Measurements from ENCODE around the gene CCIN.
A peak's percentile ranks its signal among the peaks of the same experiment; 100 is the strongest.
"Not testable (repeated sequence)": the region's sequence is repeated elsewhere in the genome, so short reads cannot be mapped to it uniquely, and the experiment has no call there.

Gene CCIN

DNA sequence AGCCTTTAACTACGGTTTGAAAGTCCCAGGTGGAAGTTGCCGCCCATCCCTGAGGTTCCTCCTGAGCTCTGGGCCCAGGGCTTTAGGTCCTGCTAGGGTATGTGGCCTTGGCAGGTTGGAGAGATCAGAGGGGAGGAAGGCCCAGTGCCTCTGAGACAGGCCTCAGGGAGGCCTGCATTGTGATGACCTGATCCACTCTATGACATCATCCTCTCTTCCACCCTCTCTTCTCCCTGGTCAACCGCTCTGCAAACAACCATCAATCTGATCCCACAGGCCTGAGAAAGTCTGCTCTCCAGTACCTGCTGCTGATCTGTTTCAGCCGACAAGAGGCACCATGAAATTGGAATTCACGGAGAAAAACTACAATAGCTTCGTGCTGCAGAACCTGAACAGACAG lies at the start of gene CCIN:
TSS of gene CCIN (plus strand) at position 223 of the 400 bp plus-strand sequence. CDS start at position 338, 115 bp downstream.
- no peak for DNase-seq (ENCODE audit: low read depth)

DNA sequence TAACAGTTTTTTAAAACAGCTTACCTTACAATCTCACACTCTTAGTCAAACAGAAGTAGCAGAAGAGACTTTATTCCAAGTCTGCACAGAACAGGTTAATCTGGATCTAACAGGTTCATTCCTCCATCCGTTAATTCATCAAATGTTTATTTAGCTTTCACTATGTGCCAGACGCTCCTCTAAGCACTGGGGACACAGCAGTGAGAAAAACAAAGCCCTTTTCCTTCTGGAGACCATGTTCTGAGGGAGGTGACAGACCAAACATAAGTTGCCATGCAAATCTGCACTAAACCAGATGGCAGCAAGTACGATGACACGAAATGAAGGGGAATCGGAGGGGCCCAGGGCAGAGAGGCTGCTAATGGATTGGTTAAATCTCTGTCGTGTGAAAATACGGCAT lies 49.7 kb upstream of the CCIN start:
- no peak for DNase-seq (ENCODE audit: low read depth)

DNA sequence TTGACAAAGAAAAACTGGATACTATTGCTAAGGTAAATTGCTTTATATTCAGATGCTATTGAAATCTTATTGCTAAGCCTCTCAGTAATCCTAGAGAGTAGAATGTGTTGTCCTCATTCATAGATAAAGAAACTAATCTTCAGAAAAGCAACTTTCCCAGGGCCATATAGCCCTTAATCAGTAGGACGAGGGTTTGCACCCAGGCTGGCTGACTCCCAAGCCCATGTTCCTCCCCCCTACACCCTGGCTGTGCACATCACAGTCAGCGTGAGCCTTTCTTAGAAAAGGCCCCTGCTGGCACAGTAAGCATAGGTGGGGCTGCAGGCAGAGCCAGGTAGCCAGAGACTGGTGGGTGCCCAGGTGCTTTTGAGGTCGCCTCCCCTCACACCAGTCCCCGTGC lies 48.5 kb upstream of the CCIN start:
- DNase-seq (ENCODE audit: low read depth) = no peak

DNA sequence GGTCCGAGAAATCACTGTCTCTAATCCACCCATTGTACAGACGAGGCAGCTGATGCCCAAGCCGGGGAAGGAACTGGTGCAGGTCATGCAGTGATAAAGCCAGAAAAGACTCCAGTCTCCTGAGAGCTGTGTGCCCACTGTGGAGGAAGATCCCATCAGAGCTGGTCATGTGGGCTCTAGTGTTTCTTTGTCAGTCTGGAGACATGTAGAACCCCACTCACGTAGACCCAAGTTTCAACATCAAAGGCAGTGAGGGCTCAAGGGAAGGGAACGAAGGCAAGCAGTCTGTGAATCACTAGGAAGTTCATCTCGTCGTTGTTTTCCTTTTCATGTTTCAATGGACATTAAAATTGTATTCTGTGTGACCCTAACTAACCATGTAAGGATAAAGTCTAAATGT lies 47.2 kb upstream of the CCIN start:
- DNase-seq (ENCODE audit: low read depth) = no peak

DNA sequence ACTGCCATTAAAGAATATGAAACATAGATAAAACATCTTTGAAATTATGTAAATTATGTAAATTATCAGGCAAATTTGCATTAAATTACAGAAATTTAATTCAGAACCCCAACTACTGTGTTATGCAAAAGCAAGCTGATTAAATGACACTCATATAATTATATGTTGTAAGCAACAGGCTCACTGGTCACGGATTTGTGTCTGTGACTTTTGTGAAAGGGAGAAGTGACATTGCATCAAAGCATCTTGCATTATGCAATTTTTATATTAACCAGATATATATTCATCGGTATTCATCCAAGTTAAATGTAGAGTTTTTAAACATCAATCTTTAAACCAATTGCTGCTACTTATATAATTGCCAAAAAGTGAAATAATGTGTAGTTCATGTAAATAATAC lies 45.7 kb upstream of the CCIN start:
- DNase-seq (ENCODE audit: low read depth) = no peak

DNA sequence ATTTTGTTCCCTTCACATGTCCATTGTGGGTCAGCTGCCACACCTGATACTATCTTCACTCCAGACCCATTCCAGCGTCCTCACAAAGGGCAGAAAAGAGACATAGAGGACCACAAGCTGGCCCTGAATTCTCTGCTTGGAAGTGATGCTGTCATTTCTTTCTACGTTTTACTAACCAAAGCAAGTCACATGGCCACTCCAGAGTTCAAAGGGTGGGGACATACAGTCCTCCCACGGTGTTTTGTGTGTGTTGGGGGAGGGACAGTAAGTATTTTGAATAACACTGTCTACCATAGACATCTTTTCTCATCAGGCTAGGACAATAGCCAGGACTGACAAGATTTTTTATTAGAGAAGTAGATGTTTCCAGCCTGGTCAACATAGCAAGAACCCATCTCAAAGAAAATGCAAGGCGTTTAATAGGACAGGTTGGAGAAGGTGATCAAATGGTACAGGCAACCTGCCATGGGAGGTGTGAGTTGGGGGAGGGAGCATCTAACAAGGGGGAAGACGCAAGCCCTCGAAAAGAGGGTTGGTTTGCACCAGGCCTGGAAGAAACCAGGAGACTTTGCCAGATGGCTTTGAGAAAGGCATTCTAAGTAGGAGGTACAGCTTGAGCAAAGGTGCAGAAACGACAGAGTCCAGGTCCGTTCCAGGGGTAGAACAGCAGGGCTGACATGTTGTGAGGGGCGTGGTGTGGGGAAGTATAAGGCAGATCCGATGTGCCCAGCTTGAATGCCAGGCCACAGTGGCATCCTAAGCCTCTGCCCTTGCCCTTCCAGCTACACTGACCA lies 43.9 kb upstream of the CCIN start:
- DNase-seq (ENCODE audit: low read depth) = no peak

DNA sequence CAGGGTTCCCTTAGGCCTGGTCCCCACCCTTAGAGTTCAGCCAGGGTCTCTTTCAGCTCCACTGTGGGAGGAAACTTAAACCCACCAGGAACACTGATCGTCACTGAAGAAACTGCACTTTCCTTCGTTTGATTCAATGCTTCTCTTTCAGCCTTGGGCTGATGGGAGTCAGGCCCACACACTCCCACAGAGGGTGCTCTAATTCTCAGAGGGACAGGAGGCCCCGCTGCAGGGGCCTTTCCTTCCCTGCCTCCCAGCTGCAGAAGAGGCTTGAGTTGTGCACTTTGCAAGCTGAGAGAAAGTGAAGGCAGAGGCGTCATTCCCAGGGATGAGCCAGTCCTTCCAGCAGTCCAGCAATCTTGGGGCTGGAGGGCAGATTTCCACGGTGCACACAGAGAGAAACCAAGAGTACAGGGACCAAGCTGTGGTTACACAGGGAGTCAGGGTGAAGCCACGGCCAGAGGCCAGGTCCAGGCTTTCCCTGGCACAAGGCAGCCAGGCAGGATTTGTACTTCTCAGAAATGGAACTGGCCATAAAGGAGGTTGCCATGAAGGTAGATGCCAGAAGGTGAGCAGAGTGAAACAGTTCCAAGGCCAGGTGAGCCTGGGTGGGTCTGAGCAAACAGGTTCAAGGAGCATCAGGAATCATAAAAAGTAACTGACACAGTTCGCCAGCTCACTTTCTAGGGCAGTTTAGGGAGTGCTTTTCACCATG lies 43.0 kb upstream of the CCIN start:
- DNase-seq (ENCODE audit: low read depth) = no peak

DNA sequence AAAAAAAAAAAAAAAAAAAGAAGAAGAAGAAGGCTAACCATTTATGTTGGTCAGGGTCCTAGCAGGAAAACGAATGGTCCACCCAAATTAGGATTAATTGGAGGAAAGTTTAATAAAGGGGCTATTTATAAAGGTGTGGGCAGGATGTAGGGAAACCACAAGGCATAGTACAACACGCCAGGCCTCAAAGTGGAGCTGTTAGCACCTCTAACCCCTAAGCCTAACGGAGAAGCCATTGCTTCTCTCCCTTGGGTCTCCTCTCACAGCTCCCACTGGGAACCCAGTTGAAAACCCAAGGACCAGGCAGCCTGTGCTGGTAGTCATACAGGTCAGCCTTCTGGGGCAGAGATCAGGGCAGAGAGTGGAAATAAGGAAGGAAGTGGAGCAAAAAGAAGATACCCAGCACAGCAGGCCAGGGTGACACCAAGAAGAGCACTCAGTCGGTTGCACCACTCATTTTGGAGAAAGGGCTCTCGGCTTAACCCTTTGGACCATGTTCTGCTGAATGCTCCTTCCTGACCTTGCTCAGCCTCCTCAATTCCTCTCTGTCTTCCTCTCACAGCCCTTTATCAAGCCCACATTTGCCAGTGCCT lies 41.4 kb upstream of the CCIN start:
- DNase-seq (ENCODE audit: low read depth) = no peak

DNA sequence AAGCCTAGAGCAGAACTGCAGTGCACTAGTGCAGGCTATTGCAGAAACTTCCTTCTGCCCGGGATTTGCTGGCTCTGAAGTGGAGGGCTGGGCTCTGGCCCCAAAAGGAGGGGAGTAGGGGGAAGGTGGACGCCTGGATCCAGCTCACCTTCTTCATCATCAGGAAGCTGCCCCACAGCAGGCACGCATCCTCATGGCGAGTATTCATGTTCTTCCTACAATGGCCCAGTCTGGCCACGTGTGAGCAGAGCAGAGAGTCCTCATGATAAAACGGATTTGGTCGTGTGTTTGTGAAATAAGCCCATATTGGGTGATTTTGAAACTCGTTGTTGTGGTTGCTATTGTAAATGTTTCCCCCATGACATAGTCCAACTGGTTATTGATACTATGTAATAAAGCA lies 40.8 kb upstream of the CCIN start:
- DNase-seq (ENCODE audit: low read depth) = no peak

DNA sequence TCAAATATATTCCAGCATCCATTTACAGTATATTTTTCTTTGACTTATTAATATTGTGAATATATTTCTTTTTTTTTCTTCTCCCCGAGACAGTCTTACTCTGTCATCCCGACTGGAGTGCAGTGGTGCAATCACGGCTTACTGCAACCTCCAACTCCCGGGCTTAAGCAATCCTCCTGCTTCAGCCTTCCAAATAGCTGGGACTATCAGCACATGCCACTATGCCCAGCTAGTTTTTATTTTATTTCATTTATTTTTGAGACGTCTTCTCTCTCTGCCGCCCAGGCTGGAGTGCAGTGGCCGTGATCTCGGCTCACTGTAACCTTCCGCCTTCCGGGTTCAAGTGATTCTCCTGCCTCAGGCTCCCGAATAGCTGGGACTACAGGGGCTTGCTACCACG lies 40.0 kb upstream of the CCIN start:
- no peak for DNase-seq (ENCODE audit: low read depth)

DNA sequence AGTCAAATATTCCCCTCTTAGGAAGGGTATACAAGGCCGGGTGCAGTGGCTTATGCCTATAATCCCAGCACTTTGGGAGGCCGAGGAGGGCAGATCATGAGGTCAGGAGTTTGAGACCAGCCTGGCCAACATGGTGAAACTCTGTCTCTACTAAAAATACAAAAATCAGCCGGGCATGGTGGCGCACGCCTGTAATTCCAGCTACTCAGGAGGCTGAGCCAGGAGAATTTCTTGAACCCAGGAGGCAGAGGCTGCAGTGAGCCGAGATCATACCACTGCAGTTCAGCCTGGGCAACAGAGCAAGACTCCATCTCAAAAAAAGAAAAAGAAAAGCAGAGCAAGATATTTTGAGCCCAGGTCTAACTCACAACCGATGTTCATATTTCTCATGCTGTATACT lies 37.5 kb upstream of the CCIN start:
- not testable (repeated sequence) for DNase-seq (ENCODE audit: low read depth)

DNA sequence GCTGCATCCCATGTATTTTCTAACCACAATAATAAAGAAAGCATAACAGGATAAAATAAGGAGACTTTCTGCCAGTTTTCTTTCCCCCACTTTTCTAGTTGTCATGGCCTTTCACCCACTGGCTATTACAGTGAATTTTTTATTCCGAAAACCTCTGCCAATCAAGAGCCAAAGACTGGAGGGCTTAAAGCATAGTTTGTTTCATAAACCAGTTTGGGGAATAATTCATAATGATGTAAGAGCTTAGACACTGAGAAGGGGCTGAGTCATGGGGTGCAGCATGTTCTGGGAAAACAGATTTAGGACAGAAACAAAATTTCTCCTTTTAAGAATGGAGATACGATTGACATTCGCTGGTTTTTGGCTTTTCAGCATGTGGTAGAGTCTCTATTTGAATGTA lies 37.1 kb upstream of the CCIN start:
- DNase-seq (ENCODE audit: low read depth) = peak; percentile 68

DNA sequence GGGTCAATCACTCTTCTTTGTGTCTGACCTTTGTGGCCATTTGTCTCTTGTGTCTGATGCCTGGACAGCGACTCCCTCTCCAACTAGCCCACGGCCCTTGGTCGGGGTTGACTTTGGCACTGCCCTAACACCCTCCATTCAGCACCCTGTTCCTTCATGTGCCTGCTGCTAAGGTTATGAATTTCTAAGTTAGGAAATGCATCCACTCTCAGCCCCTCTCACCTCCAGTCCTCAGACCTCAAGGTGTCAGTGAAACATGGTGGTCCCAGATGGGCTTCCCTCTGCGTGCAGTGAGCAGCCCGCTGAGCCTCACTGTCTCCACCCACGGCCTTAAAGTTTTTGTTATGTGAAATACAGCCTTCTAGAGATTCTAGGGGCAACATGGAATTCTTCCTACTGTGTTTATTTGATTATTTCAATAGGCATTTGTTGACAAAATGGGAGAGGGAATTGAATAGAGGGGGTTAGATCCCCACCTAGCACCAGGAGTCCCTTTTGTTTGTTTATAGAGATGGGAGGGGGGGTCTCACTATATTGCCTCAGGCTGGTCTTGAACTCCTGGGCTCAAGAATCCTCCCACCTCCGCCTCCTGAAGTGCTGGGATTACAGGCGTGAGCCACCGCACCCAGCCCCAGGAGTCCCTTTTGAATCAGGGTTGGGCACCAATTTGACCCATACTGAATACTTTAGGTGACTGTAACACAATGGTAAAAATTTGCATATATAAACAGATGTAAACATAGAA lies 34.3 kb upstream of the CCIN start:
- no peak for DNase-seq (ENCODE audit: low read depth)

DNA sequence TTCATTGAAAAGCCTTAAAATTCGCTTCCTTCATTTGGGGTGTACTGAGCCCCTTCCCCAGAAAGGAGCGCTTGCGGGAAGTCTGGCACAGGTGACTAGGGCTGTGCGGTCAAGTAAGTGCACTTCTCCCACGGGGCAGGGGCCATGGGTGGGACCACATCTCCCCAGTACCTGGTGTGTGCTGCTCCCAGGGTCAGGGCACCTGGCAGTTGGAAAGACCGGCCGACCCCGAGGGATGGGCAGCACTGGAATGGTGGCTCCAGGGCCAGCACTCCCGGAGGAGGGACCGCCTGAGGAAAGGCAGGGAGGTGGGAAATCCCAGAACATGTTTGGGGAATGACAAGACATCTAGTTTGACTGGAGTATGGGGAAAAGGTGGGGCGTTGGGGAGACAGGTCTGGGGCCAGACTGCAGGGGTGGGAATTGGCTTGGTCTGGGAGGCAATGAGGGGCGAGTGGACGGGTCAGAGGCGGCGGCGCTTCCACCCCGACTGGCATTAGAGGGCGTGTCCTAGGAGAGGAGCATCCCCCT lies 33.4 kb upstream of the CCIN start:
- DNase-seq (ENCODE audit: low read depth) = no peak

DNA sequence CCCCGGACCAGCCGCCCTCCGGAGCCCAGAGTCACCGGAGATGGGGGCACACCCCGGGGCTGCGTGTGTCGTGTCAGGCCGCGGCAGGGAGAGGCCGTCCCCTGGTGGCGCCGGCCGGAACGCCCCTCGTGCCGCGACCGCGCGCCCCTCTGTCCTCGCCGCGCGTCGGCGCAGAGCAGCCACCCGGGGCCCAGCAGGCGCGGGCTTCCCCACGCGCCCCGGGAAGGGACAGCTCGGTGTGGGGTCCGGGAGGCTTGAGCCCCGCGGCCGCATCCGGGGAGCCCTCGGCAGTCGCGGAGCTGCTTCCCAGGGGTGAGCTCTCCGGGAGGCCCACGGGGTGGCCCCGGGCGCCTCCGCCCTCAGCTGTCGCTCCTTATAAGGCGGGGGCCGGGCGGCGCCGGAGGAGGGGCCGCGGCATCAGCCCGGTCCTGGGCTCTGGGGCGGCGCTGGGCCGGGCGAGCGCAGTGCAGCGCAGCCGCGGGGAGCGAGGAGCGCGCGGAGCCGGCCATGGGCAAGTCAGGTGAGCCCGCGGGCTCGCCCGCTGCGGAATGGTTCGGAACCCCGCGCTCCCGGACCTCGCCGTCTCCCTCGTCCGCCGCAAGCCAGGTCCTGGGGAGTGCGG lies 32.8 kb upstream of the CCIN start, which contains the start of gene GLIPR2:
TSS of gene GLIPR2 (plus strand) at position 462 of the 622 bp plus-strand sequence. CDS start at position 508, 46 bp downstream.
- DNase-seq (ENCODE audit: low read depth) = peak; percentile 72

DNA sequence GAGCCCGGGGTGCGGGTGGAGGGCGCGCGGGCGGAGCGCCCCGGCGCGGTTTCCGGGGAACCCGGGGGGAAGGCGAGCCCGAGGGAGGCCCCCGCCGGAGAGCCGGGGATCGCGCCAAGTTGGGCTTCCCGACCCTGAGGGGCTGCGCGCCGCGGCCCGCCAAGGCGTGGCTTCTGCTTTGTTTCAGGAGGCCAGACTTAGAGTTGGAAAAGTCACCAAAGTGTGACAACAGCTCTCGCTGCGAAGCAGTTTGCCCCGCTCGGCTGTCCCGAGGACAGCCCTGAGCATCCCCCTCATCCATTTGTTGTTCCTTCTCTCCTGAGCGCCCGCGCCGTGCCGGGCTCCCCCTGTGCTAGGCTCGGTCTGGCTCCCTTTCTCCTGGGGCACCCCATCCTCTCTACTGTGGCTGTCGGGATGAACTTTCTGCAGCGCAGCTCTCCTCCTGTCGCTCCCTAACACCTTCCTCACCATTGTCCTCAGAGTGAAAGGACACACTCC lies 32.2 kb upstream of the CCIN start:
- DNase-seq (ENCODE audit: low read depth) = peak; percentile 16

DNA sequence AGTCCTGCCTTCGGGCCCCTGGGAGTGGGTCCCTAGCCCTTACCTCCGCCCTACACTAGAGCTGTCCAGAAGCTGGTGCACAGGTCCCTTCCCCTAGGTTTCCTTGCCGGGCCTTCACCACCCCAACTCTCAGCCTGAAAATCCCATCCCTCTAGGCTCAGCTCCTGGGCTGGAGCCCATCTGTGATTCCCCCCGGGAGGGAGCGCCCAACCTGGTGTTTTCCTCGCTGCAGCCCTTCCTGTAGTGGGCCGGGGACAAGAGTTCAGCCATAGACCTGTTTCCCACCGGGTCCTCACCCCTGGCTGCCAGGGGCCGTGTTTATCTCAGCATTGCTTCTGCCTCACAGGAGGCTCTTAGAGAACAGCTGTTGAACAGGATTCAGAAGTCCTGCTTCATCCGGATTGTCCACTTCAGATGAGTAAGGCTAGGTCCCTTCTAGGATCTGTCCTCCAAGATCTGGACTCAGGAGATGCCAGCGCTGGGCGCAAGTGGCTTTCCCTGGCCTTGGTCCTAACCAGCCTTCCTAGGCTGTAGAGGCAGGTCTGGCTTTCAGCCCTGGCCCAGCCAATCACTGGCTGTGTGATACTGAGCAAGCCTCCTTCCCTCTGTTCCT lies 31.7 kb upstream of the CCIN start:
- peak; percentile 29 for DNase-seq (ENCODE audit: low read depth)

DNA sequence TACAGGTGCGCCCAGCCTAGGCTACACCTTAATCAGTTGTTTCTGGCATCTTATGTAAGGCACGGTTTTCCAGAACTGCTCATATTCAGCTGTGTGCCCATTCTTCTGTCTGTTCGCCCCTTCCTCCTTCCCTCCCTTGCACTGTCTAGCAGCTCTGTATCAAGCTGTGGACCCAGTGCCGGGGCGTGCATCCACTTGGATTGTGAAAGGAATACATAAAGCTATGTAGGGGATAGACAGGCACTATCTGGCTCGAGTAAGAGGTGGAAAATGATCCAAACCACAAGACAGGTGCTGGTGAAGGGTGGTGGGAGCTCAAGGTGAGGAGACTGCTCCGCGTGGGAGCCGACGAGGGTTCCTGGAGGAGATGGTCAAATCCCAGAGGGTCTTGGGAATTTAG lies 30.7 kb upstream of the CCIN start:
- DNase-seq (ENCODE audit: low read depth) = no peak

DNA sequence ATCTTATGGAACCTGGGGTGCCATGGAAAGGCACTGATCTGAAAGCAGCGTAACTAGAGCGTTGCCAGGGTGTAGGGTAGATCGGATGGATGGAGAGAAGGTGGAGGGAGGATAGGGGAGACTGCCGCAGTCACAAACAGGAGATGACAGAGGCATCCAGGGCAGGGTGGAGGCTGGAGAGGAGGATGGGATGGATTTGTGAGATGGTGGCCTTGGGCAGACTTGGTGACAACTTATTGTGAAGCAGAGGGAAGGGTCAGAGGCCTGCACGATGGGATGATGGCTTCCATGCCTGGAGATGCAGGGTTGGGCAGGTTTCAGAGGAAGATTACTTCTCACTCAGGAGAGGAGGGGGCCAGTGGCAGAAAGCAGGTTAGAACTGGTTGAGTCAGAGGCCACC lies 30.3 kb upstream of the CCIN start:
- DNase-seq (ENCODE audit: low read depth) = no peak

DNA sequence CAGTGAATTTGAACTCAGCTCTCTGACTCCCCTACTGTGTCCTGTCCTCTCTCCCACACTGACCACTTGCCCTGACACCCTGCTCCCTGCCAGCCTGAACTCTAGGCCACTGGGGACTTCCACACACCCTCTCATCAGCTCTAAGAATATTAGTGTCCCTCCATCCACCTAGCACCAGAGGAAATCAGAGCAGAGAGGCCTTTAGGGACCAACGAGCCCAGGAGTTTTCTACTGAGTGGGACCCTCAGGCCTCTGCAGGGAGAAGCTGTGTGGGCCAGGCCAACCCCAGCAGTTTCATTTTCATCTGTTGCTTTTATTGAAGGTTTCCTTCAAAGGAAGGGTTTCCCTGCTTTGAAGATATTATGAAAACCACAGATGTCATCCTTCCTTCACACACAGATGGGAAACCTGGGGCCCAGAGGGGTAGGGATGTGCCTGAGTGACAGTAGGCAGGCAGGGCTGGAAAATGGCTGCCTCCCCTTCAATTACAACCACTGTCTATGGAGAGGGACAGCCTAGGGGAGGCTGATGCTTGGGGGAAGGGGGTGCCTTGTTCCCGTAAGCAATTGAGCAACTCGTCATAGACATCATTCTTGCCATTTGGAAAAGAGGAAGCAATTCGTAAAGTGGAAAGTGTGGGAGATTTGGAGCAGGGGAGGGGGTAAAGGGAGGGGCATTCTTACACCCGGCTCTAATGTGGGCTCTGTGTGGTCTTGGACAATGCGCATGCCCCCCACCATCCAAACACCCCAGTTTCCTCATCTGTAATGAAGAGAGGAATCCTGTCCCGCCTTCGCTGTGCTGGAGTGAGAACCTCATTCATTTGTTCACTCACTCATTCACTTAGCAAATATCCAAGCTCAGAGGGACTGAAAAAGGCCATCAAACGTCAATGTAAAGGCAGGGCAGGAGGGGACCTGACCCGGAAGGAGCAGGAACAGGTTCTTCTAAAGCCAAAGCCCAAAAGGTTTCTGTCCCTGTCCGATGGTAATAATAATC lies 28.8 kb upstream of the CCIN start:
- DNase-seq (ENCODE audit: low read depth) = no peak

Data from iris pigment epithelial cell (primary cell).